ENCODE results near the gene PTH1R. TPM values are rescaled to one million over a fixed set of nuclear protein-coding genes. Genes with fewer than 3 reads are reported as not detected.

Gene PTH1R
- total RNA-seq, 2 donors from 2014 or later = 0.69 to 0.86 TPM

- intact Hi-C loops (cut with DNase I) = no loop called here
- TF ChIP-seq CTCF (IDR thresholded peaks at IDR 0.05) = no peak
- Histone ChIP-seq H3K27ac (no peak overlapping the region), H3K4me1 (no peaks in the 10 kb centered on the region), H3K9ac (ENCODE audit: low read depth in 2 of 2, low read length in 2 of 2) (no peak overlapping the region), H3K4me3 (no peak overlapping the region), H3K36me3 (no peaks in the 10 kb centered on the region), H3K9me3 (no peaks in the 10 kb centered on the region), H3K27me3 (peaks cover 16% of the 10 kb centered on the region)
- no peak for DNase-seq
Observed at GRCh38 chr3:46901591-46902187, 24.2 kb downstream of the PTH1R start.

- Histone ChIP-seq H3K9ac (ENCODE audit: low read depth in 2 of 2, low read length in 2 of 2) (no peak overlapping the region), H3K27me3 (peaks cover 16% of the 10 kb centered on the region), H3K36me3 (no peaks in the 10 kb centered on the region), H3K27ac (no peak overlapping the region), H3K4me1 (no peaks in the 10 kb centered on the region), H3K4me3 (no peak overlapping the region), H3K9me3 (no peaks in the 10 kb centered on the region)
- TF ChIP-seq CTCF (IDR thresholded peaks at IDR 0.05) = no peak
- no peak for DNase-seq
- intact Hi-C loops (cut with DNase I) = no loop called here
Observed at GRCh38 chr3:46902188-46902631, 24.7 kb downstream of the PTH1R start.

GRCh38 chr3:46903341-46904302 lies 26.1 kb downstream of the PTH1R start:
- Histone ChIP-seq H3K4me1 (no peaks in the 10 kb centered on the region), H3K27ac (no peak overlapping the region), H3K9ac (ENCODE audit: low read depth in 2 of 2, low read length in 2 of 2) (no peak overlapping the region), H3K36me3 (no peaks in the 10 kb centered on the region), H3K27me3 (peaks cover 6% of the 10 kb centered on the region), H3K4me3 (no peak overlapping the region), H3K9me3 (no peaks in the 10 kb centered on the region)
- no peak for DNase-seq
- no peak for TF ChIP-seq CTCF (IDR thresholded peaks at IDR 0.05)
- intact Hi-C loops (cut with DNase I) = no loop called here

GRCh38 chr3:46904303-46905212 lies 27.0 kb downstream of the PTH1R start:
- H3K36me3 ChIP-seq = no peaks in the 10 kb centered on the region
- intact Hi-C loops (cut with DNase I) = loop anchor here (5.0 kb wide), 1 partner anchor 37 kb away; no protein-coding TSS in a partner anchor
- no peak overlapping the region for H3K4me3 ChIP-seq
- H3K9me3 ChIP-seq = no peaks in the 10 kb centered on the region
- no peak overlapping the region for H3K9ac ChIP-seq (ENCODE audit: low read depth in 2 of 2, low read length in 2 of 2)
- no peak for TF ChIP-seq CTCF (IDR thresholded peaks at IDR 0.05)
- H3K27ac ChIP-seq = no peak overlapping the region
- H3K27me3 ChIP-seq = no peaks in the 10 kb centered on the region
- H3K4me1 ChIP-seq = peaks cover 5% of the 10 kb centered on the region
- DNase-seq = no peak

GRCh38 chr3:46905213-46905560 lies 27.7 kb downstream of the PTH1R start:
- H3K9ac ChIP-seq (ENCODE audit: low read depth in 2 of 2, low read length in 2 of 2) = no peak overlapping the region
- no peaks in the 10 kb centered on the region for H3K36me3 ChIP-seq
- H3K27ac ChIP-seq = no peak overlapping the region
- DNase-seq = no peak
- no peak for TF ChIP-seq CTCF (IDR thresholded peaks at IDR 0.05)
- intact Hi-C loops (cut with DNase I) = loop anchor here (5.0 kb wide), 1 partner anchor 38 kb away; no protein-coding TSS in a partner anchor
- no peaks in the 10 kb centered on the region for H3K9me3 ChIP-seq
- peaks cover 8% of the 10 kb centered on the region for H3K4me1 ChIP-seq
- no peaks in the 10 kb centered on the region for H3K27me3 ChIP-seq
- H3K4me3 ChIP-seq = no peak overlapping the region

Data from colonic mucosa (tissue), 4 donors.